Skeletal muscle satellite cell (primary cell): Measurements from ENCODE around the gene ATPAF1.
"Not testable (repeated sequence)": the region's sequence is repeated elsewhere in the genome, so short reads cannot be mapped to it uniquely, and the experiment has no call there.

Experiments
- H3K27me3 ChIP-seq: 2 replicates; pipeline ENCODE4 v1.7.0; 2013; ENCODE audit warnings: low read length; ENCODE audit not compliant: control insufficient read depth, insufficient read depth
- H3K36me3 ChIP-seq: 2 replicates; pipeline ENCODE4 v1.7.0; 2013; ENCODE audit warnings: mild to moderate bottlenecking, control low read depth, low read length; ENCODE audit not compliant: insufficient read depth
- H3K4me1 ChIP-seq: 2 replicates; pipeline ENCODE4 v1.7.0; 2013; ENCODE audit warnings: low read length; ENCODE audit not compliant: control insufficient read depth, insufficient read depth
- H3K4me2 ChIP-seq: 2 replicates; pipeline ENCODE4 v1.7.0; 2013; ENCODE audit warnings: mild to moderate bottlenecking, low read length
- H3K4me3 ChIP-seq: 2 replicates; pipeline ENCODE4 v1.7.0; 2013; ENCODE audit warnings: low read length
- H3K9ac ChIP-seq: 2 replicates; pipeline ENCODE4 v1.7.0; 2013; ENCODE audit warnings: mild to moderate bottlenecking, low read depth, low read length, moderate library complexity
- H3K9me3 ChIP-seq: replicated peaks from 2 replicates; pipeline ENCODE4 v1.7.0; 2013; ENCODE audit warnings: mild to moderate bottlenecking, control low read depth, low read length

ATPAF1 gene

GRCh38 chr1:46659307-46659870 is 8.8 kb downstream of the ATPAF1 start:
- H3K9ac ChIP-seq, result no peak overlapping the region
- H3K4me3 ChIP-seq, result no peak overlapping the region
- H3K4me2 ChIP-seq, result no peak overlapping the region
- no peaks in the 10 kb centered on the region for H3K9me3 ChIP-seq
- H3K36me3 ChIP-seq, result peaks cover 33% of the 10 kb centered on the region
- no peaks in the 10 kb centered on the region for H3K4me1 ChIP-seq
- H3K27me3 ChIP-seq, result no peaks in the 10 kb centered on the region

- peaks cover 25% of the 10 kb centered on the region for H3K36me3 ChIP-seq
- no peaks in the 10 kb centered on the region for H3K27me3 ChIP-seq
- no peak overlapping the region for H3K4me2 ChIP-seq
- H3K9me3 ChIP-seq, result no peaks in the 10 kb centered on the region
- H3K4me1 ChIP-seq, result no peaks in the 10 kb centered on the region
- H3K9ac ChIP-seq, result no peak overlapping the region
- H3K4me3 ChIP-seq, result no peak overlapping the region
Observed at GRCh38 chr1:46657775-46658174, 10.4 kb downstream of the ATPAF1 start.

GRCh38 chr1:46656643-46657042 is 11.5 kb downstream of the ATPAF1 start:
- Histone ChIP-seq H3K36me3 (peaks cover 28% of the 10 kb centered on the region), H3K9ac (no peak overlapping the region), H3K9me3 (no peaks in the 10 kb centered on the region), H3K4me2 (no peak overlapping the region), H3K4me1 (no peaks in the 10 kb centered on the region), H3K4me3 (no peak overlapping the region), H3K27me3 (no peaks in the 10 kb centered on the region)

GRCh38 chr1:46655848-46656247 is 12.3 kb downstream of the ATPAF1 start:
- H3K27me3 ChIP-seq, result no peaks in the 10 kb centered on the region
- peaks cover 28% of the 10 kb centered on the region for H3K36me3 ChIP-seq
- no peaks in the 10 kb centered on the region for H3K9me3 ChIP-seq
- no peak overlapping the region for H3K9ac ChIP-seq
- H3K4me3 ChIP-seq, result no peak overlapping the region
- no peak overlapping the region for H3K4me2 ChIP-seq
- no peaks in the 10 kb centered on the region for H3K4me1 ChIP-seq

- H3K4me3 ChIP-seq, H3K4me1 ChIP-seq, H3K27me3 ChIP-seq, H3K4me2 ChIP-seq, H3K9ac ChIP-seq, H3K9me3 ChIP-seq: not testable (repeated sequence)
- peaks cover 32% of the 10 kb centered on the region for H3K36me3 ChIP-seq
Observed at GRCh38 chr1:46654698-46655097, 13.5 kb downstream of the ATPAF1 start.

- no peak overlapping the region for H3K4me3 ChIP-seq
Observed at GRCh38 chr1:46654012-46654411, 14.2 kb downstream of the ATPAF1 start.

GRCh38 chr1:46653405-46653958 is 14.7 kb downstream of the ATPAF1 start:
- Histone ChIP-seq H3K4me3 (no peak overlapping the region), H3K9ac (no peak overlapping the region), H3K36me3 (peaks cover 29% of the 10 kb centered on the region), H3K9me3 (no peaks in the 10 kb centered on the region), H3K4me1 (no peaks in the 10 kb centered on the region), H3K27me3 (no peaks in the 10 kb centered on the region), H3K4me2 (no peak overlapping the region)

More at GRCh38 chr1:46654012-46654411, 14.2 kb downstream of the ATPAF1 start:
- Histone ChIP-seq H3K9me3 (no peaks in the 10 kb centered on the region), H3K4me1 (no peaks in the 10 kb centered on the region), H3K9ac (no peak overlapping the region), H3K36me3 (peaks cover 31% of the 10 kb centered on the region), H3K4me2 (no peak overlapping the region), H3K27me3 (no peaks in the 10 kb centered on the region)

GRCh38 chr1:46652321-46653100 is 15.7 kb downstream of the ATPAF1 start:
- peaks cover 25% of the 10 kb centered on the region for H3K36me3 ChIP-seq
- H3K4me3 ChIP-seq, result no peak overlapping the region
- H3K9ac ChIP-seq, result no peak overlapping the region
- H3K9me3 ChIP-seq, result no peaks in the 10 kb centered on the region
- no peaks in the 10 kb centered on the region for H3K4me1 ChIP-seq
- no peaks in the 10 kb centered on the region for H3K27me3 ChIP-seq
- no peak overlapping the region for H3K4me2 ChIP-seq

- H3K4me3 ChIP-seq, H3K9ac ChIP-seq, H3K4me2 ChIP-seq, H3K27me3 ChIP-seq, H3K9me3 ChIP-seq, H3K4me1 ChIP-seq: not testable (repeated sequence)
- peaks cover 16% of the 10 kb centered on the region for H3K36me3 ChIP-seq
Observed at GRCh38 chr1:46651152-46651551, 17.0 kb downstream of the ATPAF1 start.

- Histone ChIP-seq H3K27me3 (no peaks in the 10 kb centered on the region), H3K4me1 (no peaks in the 10 kb centered on the region), H3K4me2 (no peak overlapping the region), H3K9me3 (no peaks in the 10 kb centered on the region), H3K4me3 (no peak overlapping the region), H3K36me3 (peaks cover 16% of the 10 kb centered on the region), H3K9ac (no peak overlapping the region)
Observed at GRCh38 chr1:46650491-46650890, 17.7 kb downstream of the ATPAF1 start.

- H3K36me3 ChIP-seq, result peaks cover 11% of the 10 kb centered on the region
- H3K4me2 ChIP-seq, result no peak overlapping the region
- no peaks in the 10 kb centered on the region for H3K27me3 ChIP-seq
- H3K4me1 ChIP-seq, result no peaks in the 10 kb centered on the region
- no peaks in the 10 kb centered on the region for H3K9me3 ChIP-seq
- H3K4me3 ChIP-seq, result no peak overlapping the region
- H3K9ac ChIP-seq, result no peak overlapping the region
Observed at GRCh38 chr1:46649764-46650163, 18.4 kb downstream of the ATPAF1 start.

GRCh38 chr1:46647611-46648010 is 20.6 kb downstream of the ATPAF1 start:
- no peak overlapping the region for H3K9ac ChIP-seq
- H3K9me3 ChIP-seq, result no peaks in the 10 kb centered on the region
- H3K36me3 ChIP-seq, result peaks cover 10% of the 10 kb centered on the region
- H3K4me3 ChIP-seq, result no peak overlapping the region
- no peaks in the 10 kb centered on the region for H3K27me3 ChIP-seq
- H3K4me1 ChIP-seq, result peaks cover 11% of the 10 kb centered on the region
- H3K4me2 ChIP-seq, result no peak overlapping the region
